Hematopoietic multipotent progenitor cell treated with erythropoietin and hydrocortisone succinate and interleukin-3 and kit ligand, for 15 days (in vitro differentiated cells): ENCODE measurements around the gene FAM229B.
"Not testable (repeated sequence)": the region's sequence is repeated elsewhere in the genome, so short reads cannot be mapped to it uniquely, and the experiment has no call there.

ENCODE experiments used
- DNase-seq: peaks from one replicate; pipeline ENCODE4 v3.0.0-alpha.2; 2015; ENCODE audit warnings: low spot score

FAM229B gene

DNA sequence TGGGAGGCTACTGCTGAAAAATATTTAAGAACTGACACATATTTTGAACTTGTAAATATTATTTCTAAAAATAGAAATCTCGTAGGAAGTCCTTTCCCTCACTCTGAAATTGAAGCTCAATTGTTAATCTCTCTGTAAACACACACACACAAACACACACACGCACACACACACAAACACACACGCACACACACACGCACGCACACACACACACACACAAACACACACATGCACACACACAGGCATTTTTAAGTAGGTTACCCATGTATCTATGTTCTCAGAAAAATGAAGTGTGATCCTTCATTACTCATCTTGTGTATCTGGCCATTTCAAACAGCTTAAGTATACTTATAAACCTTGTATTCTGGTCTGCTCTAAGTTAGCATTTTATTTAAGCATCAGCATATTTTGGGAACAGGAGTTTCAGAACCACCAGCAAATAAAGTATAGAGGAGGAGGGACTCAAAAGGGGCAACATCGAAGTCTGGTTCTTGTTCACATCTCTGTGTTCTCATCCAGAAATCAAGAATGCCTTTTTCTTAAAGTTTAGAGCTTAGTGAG is 21.9 kb upstream of the FAM229B start:
- DNase-seq, result no peak

DNA sequence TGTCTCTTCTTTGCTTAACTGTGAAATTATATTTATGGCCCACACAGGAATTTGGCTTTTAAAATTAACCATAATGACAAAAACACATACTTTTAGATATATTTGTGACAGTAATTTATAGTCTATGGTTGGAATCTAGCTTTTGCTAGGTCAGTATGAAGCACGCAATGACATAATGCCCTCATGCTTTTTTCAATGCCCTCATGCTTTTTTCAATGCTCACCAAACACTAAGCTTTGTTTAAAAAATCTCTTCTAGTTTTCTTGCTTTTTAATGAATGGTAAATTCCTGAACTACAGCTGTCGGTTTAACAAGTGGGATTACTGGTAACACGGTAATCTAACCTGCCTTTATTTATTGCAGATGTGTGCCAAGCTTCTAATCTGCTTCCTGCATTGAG is 20.8 kb upstream of the FAM229B start:
- no peak for DNase-seq

DNA sequence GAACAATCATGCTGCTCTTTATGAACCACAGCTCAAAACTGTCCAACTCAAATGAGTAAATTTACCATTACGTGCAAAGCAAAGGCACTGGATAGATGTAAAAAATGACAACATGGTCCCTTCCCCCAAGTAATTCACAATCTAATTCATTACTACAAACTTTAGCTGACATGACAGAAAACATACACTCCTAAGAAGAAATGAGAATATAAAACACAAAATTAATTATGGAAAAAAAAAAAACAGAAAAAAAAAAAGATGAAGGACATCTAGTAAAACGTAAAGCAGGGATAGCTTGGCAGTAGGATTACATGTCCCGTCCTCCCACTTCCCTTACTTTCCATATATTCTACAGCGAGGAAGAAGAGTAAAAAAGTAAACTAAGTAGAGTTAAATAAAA is 5.8 kb upstream of the FAM229B start:
- DNase-seq, result no peak

DNA sequence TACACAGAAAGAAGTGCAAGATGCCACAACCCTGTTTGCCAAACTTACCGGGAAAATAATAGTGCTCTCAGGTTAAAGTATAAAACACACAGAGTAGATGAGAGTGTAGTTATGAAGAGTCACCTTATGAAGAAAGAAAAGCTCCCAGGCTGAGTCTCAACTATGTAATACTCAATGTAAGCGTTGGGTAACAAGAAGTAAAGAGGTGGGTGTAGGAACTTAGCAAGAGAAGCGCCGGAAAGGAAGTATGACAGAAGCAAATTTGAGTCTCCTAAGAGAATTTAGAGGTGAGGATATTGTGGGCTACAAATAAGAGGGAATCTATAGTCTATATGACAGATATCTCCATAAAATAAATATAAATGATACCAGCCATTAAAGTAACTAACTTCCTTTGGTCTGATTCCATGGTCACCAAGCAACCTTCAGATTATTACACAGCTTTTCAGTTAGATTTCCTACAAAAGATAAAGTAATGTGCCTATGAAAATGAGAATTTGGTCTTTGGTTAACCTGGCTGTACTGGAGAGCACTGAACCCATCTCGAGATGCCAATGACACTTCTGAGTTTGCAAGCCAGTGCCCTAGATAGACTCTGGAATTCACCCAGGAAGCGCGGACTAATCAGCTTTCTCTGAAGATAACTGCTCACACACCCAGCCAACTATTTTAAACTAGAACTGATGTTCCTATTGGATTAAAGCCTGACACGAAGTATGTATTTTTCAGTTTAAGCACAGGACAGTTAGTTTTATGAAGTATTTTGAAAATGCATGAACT is 1.9 kb upstream of the FAM229B start:
- no peak for DNase-seq

DNA sequence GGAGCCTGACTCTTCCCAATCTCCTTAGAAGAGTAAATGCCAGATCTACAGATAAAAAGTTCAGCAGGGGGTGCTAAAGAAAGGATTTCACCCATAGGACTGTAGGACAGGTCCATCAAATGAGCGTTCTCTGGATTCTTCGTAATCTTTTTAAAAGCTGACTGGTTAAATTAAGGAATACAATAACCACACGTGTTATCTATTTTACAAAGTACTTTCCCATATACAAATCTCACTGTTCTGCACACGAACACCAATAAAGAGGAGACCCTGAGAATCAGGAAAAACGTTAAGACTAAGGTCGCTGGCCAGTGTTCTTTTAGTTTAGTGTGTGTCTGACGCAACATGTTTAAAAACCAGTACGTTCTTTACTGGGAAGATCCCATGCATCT is 651 bp upstream of the FAM229B start:
- peak; percentile 21 for DNase-seq

DNA sequence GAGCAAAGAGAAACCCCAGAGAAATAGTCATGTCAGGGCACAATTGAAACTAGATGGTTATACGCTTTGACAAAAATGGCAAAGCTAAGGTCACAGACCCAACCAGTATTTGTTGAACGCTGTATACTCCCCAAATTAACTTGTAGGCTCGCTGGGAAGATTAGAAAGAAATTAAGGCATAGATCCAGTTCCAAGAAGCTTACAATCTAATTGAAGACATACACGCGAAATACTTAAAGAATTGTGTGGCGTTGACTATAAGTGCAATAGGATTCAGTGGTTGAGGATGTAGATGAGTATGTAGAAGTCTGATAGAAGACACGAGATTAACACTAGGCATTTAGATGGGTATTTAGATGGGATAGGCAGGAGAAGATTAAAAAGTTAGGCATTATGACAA is 525 bp downstream of the FAM229B start:
- DNase-seq, result peak; percentile 7

DNA sequence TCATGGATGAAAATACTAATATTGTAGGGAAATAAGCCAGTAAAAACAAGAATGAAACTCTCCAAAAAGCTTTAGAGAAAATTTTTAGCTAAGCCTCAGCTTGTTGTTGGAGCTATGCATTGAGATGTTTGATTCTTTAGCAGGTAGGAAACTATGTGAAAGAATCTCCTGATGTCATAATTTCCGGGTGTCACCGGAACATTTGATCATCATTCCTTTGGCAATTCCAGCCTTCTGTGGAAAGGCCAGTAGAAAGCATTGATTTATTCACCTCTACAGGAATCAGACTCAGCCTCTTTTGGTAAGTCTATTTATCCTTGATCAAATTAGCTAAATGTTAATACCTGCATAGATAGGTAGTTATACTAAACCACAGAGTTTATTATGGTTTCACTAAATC is 9.5 kb downstream of the FAM229B start:
- DNase-seq, result no peak

DNA sequence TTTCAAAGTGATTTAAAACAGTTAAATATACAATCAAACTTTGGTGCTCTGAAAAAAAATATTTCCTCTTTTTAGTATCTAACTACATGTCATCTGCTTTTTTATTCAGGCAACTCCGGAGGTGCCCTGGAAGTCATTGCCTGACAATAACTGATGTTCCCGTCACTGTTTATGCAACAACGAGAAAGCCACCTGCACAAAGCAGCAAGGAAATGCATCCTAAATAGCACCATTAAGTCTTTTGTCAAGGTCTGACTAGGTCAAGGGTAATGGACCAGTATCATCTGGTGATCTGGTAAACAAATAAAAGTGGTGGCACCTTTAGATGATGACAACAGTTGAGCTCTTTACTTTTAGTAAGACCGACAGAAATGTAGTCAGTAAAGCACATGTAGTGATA is 13.2 kb downstream of the FAM229B start:
- DNase-seq, result no peak

DNA sequence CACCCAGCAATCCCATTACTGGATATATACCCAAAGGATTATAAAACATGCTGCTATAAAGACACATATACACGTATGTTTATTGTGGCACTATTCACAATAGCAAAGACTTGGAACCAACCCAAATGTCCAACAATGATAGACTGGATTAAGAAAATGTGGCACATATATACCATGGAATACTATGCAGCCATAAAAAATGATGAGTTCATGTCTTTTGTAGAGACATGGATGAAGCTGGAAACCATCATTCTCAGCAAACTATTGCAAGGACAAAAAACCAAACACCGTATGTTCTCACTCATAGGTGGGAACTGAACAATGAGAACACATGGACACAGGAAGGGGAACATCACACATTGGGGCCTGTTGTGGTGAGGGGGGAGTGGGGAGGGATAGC is 18.6 kb downstream of the FAM229B start:
- not testable (repeated sequence) for DNase-seq

DNA sequence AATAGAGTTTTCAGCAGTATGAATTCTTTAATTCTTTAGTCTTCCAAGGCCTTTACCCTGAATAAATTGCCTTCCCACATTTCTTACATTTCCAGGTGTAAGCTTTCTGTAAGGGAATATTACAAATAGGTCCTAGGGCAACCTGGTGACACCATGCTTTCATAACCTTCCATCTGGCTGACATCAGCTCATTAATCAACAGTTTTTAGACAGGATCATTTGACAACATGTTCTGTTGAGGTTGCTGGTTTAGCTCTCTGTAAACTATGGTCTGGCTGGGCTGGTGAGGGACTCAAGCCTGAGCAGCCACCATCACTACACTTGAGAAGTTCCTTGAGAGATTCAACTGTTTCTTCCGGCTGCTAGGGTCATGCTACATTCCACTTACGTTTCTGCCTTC is 19.2 kb downstream of the FAM229B start:
- DNase-seq, result no peak

DNA sequence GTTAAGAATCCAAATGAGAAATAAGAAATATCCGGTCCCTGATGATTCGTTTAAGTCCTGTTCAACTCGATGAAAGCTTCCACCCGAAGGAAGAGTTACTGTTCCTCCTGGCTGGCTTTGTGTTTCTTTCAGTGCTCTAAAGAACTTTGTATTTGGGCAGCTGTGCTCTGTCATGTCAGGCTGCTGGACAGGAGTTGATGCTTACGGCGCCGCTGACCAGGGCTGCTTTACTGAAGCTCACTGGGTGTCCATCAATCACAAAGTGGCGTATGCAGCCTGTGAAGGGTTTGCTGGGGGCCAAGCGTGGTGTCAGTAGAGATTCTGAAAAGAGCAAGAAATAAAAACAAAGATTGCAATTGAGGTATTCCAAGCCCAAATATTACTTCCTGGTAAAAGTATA is 21.9 kb downstream of the FAM229B start:
- no peak for DNase-seq

DNA sequence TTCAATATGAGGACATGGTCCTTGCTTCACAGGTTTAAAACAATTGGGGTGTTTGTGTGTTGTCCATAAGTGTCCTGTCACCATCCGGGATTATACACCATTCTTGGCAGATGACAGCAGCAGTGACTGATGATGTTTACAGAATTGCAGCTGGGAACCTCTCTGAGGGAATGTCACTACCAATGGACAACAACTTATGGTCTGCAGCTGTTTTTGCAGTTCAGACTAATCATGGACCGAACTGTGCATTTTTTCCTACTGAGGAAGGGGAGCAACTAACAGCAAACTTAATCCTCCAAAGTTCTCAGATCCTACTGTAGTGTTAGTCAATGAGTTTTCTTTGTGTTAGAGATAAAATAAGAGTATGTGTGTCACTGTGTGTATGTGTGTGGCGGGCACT is 26.0 kb downstream of the FAM229B start:
- no peak for DNase-seq

DNA sequence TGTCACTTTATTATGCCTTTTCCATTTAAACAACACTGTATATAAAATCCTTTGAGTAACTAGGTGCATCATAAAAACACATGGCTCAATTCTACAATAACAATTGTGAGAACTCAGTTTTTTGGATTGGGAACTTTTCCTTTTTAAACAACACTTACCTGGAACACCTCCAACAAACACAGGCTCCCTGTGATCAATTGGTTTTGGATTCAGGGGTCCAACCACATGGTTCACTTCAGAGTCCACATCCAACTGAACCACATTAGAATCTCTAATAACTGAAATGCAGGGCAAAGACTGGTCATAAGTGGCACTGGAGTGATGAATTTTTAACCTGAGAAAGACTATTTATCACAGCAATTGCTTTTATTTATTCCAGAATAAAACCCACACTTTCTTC is 26.5 kb downstream of the FAM229B start:
- no peak for DNase-seq

DNA sequence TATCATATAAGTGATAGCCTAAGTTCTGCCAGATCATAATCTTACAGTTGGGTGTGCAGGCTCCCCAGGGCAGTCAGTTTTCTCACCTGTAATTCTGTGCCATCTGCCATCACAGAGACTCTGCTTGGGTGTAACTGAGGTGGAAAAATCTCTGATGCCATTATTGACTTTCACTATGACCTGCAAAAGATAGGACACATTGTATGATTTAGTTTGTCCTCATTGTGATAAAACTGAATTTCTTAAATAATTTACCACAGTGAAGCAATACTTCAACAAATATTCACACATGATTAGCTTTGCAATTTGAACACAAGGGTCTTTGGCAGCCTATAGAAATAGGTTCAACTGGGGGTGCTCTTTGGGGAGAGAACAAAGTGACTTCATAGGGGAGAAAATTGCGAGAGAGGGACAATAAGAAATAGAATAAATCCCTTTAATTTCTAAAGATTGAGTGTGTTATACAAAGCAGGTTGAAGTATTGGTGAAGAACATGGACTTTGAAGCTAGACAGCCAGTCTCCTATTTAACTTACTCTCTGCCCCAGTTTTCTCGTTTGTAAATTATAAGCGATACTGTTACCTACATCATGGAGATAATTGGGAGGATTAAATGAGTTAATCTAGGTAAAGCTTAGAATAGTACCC is 27.3 kb downstream of the FAM229B start:
- no peak for DNase-seq

DNA sequence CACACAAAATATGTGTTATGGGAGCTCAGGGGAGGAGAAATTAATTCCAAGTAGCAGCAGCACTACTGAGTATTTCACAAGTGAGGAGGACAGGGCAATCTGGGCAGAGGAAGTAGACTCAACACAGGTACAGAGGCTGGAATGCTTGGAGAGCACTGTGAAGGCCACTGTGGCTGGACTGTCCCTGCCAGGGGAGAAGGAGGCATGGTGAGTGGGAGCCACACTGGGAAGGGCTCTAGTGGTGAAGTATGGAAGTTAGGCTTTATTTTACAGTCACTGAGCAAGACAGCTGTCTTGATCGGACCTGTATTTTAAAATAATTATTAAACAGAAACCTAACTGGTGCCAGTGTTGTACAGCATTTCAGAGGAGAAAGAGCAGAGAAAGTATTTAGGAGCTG is 28.8 kb downstream of the FAM229B start:
- no peak for DNase-seq

DNA sequence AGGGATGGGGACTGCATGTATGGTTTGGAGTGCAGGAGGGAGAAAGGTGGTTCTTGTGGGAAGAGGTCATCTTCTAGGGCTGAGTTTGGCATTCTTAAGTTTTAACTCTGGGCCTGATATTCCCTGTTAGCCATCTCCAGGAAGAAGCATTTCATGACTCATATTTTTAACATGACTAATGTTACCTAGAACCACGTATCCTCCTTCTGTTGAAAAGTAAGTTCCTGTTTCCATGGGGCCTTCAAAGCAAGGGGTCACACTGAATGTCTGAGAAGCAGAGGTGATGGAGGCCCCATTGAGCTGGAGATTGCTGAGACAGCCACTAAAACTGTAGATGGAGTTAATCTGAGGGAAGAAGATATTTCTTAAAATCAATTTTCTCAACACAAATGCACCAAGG is 30.2 kb downstream of the FAM229B start:
- DNase-seq, result no peak

DNA sequence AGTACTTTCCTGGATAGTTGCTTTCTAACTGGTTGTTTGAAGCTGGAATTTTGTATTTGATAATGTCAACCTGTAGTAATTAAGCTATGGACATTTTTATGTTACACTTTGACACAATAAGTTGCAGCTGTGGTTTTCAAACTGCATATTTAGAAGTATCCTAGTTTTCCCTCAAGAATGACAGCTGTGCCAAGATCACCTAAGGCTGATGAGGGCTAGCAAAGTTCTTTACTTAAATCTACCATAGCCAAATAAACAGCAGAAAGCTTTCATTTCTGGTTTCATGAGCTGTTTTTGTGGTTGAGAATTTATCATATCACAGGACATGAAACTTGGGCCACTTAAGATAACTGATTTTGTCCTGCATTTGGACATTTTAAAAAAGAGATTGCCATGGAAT is 30.6 kb downstream of the FAM229B start:
- no peak for DNase-seq

DNA sequence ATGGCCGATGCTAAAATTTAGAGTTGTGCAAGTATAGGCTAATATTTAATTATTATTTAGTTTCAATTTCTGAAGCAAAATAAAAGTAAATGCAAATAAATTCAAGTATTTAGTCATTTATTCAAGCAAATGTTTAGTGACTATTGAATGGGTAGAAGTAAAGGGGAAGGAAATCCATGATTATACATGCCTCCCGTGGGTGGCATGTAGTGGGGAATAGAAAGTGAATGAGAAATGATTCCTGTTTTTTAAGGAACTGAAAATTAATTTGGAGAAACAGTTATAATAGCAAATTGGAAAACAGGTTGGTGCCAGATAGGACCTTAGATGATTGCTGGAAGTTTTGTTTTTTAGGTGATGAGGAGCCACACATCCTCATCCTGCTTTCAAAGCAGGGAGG is 35.4 kb downstream of the FAM229B start:
- no peak for DNase-seq

DNA sequence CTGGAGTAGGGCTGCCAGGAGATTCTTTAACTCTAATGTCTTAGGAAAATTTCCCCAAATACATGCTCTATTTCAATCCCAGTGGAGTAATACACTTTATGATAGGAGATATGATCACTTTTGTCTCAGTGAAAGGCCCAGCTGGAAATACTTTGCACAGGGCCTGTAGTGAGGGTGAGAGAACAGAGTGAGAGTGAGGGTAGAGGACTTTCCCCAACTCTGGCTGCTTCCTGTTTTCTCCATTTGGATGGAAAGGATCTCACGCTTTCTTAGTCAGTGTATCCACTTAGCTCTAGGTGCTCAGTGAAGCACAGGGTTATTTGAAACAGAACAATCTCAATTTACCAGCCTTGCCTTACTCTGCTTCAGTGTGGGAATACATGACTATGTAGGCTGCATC is 36.6 kb downstream of the FAM229B start:
- DNase-seq, result no peak

DNA sequence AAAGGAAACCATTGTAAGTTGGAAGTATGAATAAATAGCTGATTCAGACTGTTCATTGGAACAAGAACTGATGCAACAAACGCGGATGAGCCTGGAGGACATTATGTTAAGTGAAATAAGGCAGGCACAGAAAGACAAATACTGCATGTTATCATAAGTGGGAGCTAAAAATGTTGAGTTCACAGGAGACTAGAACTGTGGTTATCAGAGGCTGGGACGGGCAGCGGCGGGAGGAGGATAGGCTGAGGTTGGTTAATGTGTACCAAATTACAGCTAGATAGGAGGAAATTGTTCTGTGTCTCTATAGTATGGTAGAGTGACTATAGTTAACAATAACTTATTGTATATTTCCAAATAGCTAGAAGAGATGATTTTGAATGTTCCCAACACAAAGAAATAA is 40.8 kb downstream of the FAM229B start:
- DNase-seq, result no peak

DNA sequence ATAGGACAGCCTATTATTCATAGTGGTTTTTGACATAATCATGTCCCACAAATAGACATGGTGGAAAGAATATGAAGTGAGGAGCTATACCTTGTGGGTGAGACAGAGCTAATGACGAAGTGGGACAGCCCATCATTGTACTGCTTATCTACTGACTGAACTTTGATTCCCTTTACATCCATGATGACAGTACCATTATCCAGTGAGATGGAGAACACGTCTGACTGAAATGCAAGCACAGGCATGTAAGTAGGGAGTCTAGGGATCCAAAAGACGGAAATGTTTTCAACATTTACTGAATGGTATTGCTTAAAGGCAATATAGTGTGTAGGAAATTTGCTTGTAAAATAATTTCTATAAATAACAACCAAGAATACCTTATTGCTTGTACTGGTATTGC is 43.5 kb downstream of the FAM229B start:
- no peak for DNase-seq

DNA sequence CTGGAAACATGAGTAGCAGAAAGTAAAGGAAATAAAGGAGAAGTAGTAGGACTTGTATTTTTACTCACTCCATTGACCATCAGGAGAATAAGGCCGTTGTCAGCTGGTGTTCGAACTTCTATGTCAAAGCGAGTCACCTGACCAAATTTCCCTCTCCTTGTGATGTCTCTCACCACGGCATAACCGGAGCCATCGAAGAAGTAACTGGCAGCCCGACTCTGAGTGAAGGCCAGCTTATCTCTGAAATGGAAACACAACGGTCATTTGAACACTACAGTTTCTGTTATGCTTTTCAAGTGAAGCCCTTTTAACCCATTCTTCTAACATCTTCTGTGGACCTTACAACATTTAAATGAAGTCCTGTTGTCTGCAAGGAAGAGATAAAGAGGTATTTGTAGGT is 51.7 kb downstream of the FAM229B start:
- no peak for DNase-seq

DNA sequence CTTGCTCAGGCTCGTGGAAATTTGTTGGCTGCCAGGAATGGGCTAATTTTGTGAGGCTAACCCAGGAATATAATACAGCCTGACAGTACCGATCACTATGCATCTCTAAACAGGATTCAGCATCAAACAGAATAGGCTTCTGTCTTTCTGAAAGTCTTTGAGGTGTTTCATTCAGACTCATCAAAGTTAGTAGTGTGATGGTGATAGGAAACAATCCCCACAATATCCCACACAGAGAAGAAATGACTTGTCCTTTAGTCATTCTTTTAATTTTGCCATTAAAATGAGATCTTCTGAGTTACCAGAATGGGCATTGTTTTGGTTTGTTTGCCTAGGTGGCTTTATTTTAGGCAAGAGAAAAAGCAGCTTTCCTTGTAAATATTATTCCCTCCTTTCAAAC is 54.3 kb downstream of the FAM229B start:
- no peak for DNase-seq
